ENCODE measurements around the gene COL27A1.

The COL27A1 gene

DNA sequence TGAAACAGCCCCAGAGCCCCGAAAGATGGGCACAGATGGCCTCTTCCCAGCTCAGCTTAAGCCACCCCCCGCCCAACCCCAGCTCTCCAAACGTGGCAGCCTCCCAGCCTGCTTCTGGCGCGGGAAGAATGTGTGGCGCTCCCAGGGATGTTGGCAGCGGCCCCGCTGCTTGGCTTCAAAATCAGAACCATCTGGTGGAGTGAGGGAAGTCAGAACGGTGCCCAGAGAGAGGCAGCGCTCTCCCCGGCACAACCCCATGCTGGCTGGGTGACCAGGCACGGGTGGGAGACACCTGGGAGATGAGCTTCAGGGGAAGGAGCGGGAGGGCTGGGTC, 94.9 kb downstream of the COL27A1 start:
- DNase-seq, result no peak

- DNase-seq, result no peak
Observed at GRCh38 chr9:114250648-114251047, 95.3 kb downstream of the COL27A1 start.

DNA sequence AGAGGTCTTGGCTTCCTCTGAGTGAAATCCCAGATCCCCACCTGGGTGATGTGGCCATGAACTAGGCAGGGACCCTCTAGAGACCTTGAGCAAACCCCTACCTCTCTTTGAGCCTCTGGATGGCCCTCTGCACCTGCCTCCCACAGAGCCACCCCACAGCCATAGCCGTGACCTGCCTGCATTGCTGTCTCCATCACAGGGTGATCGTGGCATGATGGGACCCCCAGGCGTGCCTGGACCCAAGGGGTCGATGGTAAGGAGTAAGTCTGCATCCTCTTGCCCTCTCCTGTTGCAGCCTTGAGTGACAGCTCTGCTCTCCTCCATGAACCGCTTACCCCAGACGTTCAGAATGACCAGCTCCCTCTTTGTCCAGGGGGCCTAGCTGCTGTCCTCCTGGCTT, 97.1 kb downstream of the COL27A1 start:
- no peak for DNase-seq

DNA sequence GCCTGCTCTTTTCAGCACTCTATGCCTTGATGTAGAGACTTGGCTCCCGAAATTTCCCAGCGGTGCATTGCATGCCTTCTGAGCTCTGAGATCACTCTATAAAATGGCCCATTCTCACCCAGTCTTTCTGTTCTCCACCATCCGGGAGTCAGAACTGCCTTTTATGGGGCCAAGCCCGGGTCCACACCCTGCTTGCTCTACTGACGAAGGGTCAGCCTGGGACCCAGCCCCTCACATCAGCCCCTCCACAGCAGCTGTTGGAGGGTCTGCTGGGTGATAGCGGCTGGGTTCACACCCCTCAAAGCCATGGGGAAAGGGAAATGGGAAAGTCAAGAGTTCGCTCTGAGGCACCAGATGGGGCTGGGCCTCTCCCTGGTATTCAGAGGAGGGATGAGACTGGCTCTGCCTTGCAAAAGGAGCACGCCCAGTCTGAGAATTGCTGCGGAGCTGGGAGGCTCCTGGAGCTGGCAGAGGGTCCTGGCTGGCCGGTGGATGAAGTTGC, 101.5 kb downstream of the COL27A1 start:
- no peak for DNase-seq

DNA sequence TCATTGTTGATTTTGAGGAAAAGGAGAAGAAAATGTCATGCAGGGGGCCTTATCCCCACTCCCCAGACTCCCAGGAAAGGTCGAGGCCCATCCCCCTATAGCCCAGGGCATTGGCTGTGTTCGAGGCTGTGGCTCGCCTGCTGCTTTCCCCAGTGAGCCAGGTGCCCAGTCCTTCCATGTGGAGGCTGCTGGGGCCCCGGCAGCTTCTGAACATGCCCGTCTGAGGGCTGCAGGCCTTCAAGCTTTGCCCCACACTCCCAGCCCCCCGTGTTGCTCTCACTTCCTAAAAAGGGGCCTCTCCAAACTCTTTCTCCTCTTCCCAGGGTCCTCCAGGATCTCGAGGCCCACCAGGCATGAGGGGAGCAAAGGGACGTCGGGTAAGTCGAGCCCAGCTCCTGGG, 102.9 kb downstream of the COL27A1 start:
- no peak for DNase-seq

DNA sequence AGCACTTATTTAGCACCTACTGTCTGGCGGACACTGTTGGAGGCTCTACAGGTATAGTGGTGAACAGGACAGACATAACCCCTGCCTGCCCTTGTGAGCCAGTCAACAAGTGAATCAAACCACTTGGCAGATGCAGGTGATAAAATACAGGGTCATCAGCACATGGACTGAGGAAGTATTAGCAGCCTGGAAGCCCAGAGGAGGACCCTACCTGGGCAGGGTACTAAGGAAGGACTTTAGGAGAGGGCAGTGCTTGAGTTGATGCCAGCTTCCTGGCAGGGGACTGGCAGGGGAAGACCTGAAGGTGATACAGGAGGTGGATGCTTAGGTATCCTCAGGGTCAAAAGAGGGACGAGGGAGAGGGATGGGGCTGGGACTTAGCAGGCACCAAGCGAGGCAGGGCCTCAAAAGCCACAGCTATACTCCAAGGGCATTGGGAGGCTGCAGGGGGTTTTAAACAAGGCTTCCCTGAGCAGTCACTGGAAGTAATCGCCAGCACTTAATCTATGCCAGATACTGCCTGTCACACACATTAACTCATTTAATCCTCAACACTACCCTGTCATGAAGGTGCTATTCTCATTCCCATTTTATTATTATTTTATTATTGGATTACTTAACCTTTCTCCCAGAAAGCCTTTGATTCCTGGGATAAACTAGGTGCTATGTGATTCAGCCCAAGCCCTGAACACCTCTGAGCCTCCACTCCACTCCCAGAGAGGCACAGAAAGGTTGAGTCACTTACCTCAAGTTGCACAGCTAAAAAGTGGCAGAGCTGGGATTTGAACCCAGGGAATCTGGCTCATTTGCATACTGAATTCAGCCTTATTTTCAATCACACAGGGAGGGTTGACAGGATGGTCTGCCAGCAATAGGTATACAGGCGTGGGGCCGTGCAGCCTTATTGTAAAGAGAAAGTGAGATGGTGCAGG, 103.8 kb downstream of the COL27A1 start:
- no peak for DNase-seq

- DNase-seq, result no peak
Observed at GRCh38 chr9:114259798-114260523, 104.6 kb downstream of the COL27A1 start.

DNA sequence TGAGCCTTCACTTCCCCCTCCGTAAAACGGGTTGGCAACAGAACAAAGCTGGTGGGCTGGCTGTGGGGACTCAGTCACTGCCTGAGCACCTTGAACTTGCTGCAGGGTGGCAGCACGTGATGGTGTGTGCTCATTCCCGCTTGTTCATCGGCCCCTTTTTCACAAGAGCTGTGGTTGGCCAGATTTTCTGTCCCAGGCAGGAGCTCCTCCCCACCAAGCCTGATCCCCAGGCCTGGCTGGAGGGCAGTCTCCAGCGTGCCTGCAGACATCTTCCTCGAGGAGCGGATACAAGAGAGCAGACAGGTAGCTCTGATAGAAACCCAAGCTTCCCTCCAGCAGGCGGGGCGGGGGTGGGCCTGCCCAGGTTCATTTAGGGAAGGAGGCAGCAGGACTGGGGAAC, 105.7 kb downstream of the COL27A1 start:
- no peak for DNase-seq

GRCh38 chr9:114261987-114262386, 106.7 kb downstream of the COL27A1 start:
- no peak for DNase-seq

DNA sequence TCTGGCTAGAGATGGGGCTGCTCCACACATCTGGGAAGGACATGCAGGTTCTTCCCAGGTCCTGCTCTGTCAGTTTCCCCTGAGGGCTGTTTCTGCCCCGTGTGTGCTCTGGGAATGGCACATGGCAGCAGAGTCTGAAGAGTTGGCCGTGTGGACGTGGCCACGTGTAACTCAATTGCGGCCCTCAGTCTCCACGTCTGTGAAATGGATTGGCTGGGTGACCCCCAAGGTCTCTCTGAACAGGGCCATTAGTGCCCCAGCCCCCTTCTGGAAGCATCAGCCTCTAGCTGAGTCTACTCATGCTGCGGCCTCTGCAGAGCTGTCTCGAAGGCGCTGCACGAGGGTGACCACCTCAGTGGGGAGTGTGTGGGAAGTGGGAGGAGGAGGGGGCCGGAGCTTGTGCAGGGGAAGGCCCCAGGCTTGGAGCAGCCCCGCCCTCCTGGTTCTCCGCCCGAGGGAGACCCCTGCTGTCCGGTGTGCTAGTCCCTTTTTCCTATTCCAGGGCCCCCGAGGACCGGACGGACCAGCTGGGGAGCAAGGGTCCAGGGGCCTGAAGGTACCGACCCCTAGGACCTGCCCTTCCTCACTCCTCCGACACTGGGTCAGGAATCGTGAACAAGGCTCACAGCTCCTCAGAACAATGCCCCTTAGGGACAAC, 108.6 kb downstream of the COL27A1 start:
- DNase-seq, result no peak

- DNase-seq, result no peak
Observed at GRCh38 chr9:114264806-114265550, 109.6 kb downstream of the COL27A1 start.

- no peak for DNase-seq
Observed at GRCh38 chr9:114266969-114267368, 111.6 kb downstream of the COL27A1 start.

DNA sequence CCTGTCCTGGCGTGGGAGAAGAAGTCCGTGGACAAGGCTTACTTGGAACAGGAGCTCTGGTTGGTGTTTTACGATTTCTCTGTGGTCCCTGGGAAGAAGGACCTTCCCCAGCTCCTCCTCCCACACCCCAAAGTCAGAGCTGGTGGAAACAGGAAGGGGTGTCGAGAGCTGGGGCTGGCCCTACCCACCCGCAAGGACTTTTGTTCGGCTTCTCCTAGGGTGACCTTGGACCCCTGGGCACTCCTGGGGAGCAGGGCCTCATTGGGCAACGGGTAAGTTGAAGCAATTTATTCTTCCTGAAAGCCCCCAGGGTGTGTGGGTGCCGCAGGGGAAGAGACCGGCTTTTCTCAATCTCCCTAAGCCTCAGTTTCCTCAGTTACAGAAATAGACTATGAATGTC, 113.7 kb downstream of the COL27A1 start:
- no peak for DNase-seq

DNA sequence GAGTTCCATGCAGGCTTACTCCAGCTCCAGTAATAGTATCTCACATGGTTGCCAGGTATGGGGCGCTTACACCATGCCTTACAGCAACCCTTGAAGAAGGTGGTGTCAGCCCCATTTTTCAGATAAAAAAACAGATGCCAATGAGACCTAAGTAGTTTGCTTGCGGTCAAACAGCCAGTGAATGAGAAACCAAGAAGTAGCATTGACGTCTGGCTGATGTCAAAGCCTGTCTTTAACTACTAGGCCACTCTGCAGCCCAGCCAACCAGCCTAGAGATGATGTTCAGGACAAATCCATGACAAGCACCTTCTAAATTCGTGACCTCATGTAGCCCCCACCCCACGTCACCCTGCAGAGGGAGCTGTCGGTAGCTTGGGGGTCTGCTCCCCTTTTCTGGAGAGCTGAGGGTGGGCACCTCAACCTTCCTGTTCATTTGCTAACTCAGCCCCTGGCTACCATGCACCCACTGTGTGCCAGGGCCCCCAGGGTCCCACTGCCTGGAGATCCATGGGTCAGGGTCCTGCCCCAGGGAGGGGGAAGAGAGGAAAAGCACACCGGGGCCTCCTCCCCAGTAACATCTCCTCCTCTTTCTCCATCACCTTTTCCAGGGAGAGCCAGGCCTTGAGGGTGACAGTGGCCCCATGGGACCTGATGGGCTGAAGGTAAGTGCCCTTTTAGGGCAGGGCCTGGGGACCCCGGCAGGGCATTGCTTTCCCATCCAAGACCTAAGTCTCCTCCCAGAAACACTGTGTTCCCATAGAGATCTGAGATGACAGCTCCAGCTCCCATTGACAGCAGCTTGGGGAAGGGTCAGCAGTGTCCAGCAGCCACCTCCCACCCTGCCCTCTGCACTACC, 115.0 kb downstream of the COL27A1 start:
- no peak for DNase-seq

DNA sequence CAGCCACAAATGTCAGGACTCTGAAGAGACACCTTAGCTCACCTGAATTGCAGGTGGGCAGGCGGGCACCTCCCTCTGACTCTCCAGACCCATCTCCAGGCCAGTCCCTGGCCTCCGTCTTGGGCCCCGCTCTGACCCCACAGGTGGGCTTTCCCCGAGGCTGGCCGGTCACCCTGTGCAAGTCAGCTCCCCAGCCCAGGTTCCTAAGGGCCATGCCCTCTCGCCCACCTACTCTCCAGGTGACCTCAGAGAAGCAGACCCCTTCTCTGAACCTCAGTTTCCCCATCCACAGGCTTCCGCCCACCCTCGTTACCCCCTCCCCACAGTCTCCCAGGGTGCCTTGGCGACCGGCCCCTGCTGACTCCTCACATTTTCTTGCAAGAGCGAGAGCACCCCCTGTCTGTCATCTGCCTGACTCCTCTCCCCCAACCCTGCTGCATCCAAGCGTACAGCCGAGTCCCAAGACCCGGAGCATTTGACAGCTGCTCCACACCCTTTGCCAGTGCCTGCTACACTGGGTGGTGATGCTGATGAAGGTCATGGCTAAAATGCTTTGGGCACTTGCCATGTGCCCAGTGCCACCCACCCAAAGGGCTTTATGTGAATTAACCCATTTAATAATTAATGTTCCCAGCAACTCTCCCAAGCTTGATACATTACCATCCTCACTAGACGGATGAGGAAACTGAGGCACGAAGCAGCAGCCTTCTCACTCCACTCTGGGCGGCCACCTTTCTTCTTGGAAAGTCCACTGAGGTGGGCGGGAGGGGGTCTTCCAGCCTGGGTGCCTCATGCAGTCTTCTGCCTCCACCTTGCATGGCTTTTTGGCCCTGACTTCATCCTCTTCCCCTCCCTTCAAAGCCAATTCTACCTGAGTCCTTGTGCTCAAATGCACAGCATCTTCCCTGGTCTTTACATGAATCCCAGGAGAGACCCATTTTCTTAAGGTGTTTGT, 116.5 kb downstream of the COL27A1 start:
- DNase-seq, result no peak

- no peak for DNase-seq
Observed at GRCh38 chr9:114272739-114273431, 117.5 kb downstream of the COL27A1 start.

DNA sequence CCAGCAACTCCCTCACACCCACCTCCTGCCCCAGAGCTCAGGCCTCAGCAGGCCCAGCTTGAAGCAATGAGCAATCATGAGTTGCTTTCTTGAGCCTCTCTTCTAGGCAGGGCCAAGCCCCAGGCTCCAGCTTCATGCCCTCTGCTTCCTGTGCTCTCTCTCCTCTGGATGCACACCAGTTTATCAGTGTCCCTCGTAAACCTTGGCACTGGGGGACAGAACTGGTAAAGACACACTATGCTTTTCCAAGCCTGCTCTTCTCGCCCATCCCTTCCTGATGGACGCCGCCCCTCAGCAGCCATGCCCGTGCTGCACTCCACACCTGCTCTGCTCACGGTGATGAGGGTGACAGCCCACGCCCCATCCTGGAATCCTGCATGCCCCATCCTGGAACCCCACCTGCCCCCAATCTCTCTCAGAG, 118.1 kb downstream of the COL27A1 start:
- no peak for DNase-seq

- DNase-seq, result no peak
Observed at GRCh38 chr9:114274217-114274616, 118.9 kb downstream of the COL27A1 start.

DNA sequence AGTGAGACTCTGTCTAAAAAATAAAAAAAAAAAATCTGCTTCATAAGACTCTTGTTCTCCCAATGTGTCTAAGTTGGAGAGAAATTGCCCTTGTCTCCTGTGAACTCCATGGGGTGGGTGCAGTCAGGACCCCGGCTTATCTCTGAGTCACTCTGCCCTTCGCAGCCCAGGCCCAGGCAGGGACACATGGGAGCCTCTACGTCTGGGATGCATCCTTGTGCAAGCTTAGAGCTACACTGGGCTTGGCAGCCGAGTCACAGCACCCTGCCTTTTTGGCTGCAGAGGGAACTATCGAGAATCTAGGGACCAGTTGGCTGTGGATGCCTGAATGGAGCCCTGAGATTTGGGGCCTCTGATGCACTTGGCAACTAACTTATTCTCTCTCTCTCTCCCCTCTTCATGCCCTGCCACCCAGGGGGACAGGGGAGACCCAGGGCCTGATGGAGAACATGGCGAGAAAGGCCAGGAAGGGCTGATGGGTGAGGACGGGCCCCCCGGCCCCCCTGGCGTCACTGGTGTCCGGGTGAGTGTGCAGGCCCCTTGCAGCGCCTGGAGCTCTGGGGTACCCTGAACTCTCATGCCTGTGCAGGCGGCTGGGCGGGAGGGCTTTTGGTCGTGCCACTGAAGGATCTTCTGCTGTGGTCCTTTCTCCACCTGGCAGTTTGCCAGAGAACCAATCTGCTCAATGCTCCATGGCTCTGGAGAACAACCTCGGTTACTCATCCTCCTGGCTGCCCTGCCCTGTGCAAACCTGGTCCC, 120.1 kb downstream of the COL27A1 start:
- no peak for DNase-seq
